H9 (cell line): ENCODE data around the gene FAM177A1. TPM values are rescaled to one million over a fixed set of nuclear protein-coding genes. Genes with fewer than 3 reads are reported as not detected.

Source experiments
- DNase-seq: peaks from one replicate; pipeline ENCODE4 v3.0.0-alpha.2; 2017
- H2AFZ ChIP-seq: one replicate; pipeline ENCODE4 v1.6.1; 2013; ENCODE audit warnings: mild to moderate bottlenecking, low read length, control low read depth, moderate library complexity
- H2AK5ac ChIP-seq: 2 replicates; pipeline ENCODE4 v1.6.1; 2013; ENCODE audit warnings: low read length, control low read depth, mixed read lengths; ENCODE audit not compliant: insufficient read length
- H2BK120ac ChIP-seq: one replicate; pipeline ENCODE4 v1.6.1; 2013; ENCODE audit warnings: low read depth, mild to moderate bottlenecking, low read length, control low read depth, inconsistent platforms; ENCODE audit not compliant: poor library complexity, severe bottlenecking
- H2BK12ac ChIP-seq: 2 replicates; pipeline ENCODE4 v1.6.1; 2013; ENCODE audit warnings: low read length, control low read depth, mixed read lengths, low read depth; ENCODE audit not compliant: insufficient read length
- H2BK15ac ChIP-seq: 2 replicates; pipeline ENCODE4 v1.6.1; 2013; ENCODE audit warnings: low read depth, low read length, control low read depth
- H2BK20ac ChIP-seq: one replicate; pipeline ENCODE4 v1.6.1; 2013; ENCODE audit warnings: low read depth, mild to moderate bottlenecking, low read length, control low read depth, inconsistent platforms; ENCODE audit not compliant: poor library complexity, severe bottlenecking
- H2BK5ac ChIP-seq: 2 replicates; pipeline ENCODE4 v1.6.1; 2013; ENCODE audit warnings: low read length, control low read depth, mixed read lengths; ENCODE audit not compliant: insufficient read length
- H3K14ac ChIP-seq: 2 replicates; pipeline ENCODE4 v1.6.1; 2013; ENCODE audit warnings: low read length, control low read depth; ENCODE audit not compliant: insufficient read depth
- H3K18ac ChIP-seq: 2 replicates; pipeline ENCODE4 v1.6.1; 2013; ENCODE audit warnings: low read depth, mild to moderate bottlenecking, mixed read lengths, low read length, control low read depth; ENCODE audit not compliant: insufficient read length
- H3K23ac ChIP-seq: 2 replicates; pipeline ENCODE4 v1.6.1; 2013; ENCODE audit warnings: low read length, control low read depth, mixed read lengths, low read depth; ENCODE audit not compliant: insufficient read length
- H3K23me2 ChIP-seq: 2 replicates; pipeline ENCODE4 v1.6.1; 2013; ENCODE audit warnings: low read depth, mild to moderate bottlenecking, mixed read lengths, low read length, control low read depth; ENCODE audit not compliant: insufficient read length, poor library complexity, severe bottlenecking
- H3K27ac ChIP-seq: 2 replicates; pipeline ENCODE4 v1.5.1; 2013; ENCODE audit warnings: low read length, control low read depth, mixed read lengths, low read depth; ENCODE audit not compliant: insufficient read length
- H3K27me3 ChIP-seq: 2 replicates; pipeline ENCODE4 v1.6.1; 2013; ENCODE audit warnings: low read length, control low read depth, inconsistent platforms; ENCODE audit not compliant: insufficient read depth
- H3K4ac ChIP-seq: 2 replicates; pipeline ENCODE4 v1.6.1; 2013; ENCODE audit warnings: low read depth, mild to moderate bottlenecking, control low read depth, inconsistent platforms, low read length, moderate library complexity
- H3K4me1 ChIP-seq: 2 replicates; pipeline ENCODE4 v1.6.1; 2013; ENCODE audit warnings: low read length, control low read depth, inconsistent platforms; ENCODE audit not compliant: insufficient read depth
- H3K4me2 ChIP-seq: 2 replicates; pipeline ENCODE4 v1.6.1; 2013; ENCODE audit warnings: low read length, control low read depth, mixed read lengths; ENCODE audit not compliant: insufficient read length, insufficient read depth
- H3K56ac ChIP-seq: 2 replicates; pipeline ENCODE4 v1.6.1; 2013; ENCODE audit warnings: low read depth, mild to moderate bottlenecking, mixed read lengths, low read length, control low read depth; ENCODE audit not compliant: insufficient read length
- H3K79me1 ChIP-seq: 2 replicates; pipeline ENCODE4 v1.6.1; 2013; ENCODE audit warnings: low read depth, mild to moderate bottlenecking, moderate library complexity, low read length, control low read depth, inconsistent platforms; ENCODE audit not compliant: insufficient read depth, poor library complexity, severe bottlenecking
- H3K79me2 ChIP-seq: 2 replicates; pipeline ENCODE4 v1.6.1; 2013; ENCODE audit warnings: low read length, control low read depth, inconsistent platforms; ENCODE audit not compliant: insufficient read depth
- H3K9ac ChIP-seq: 2 replicates; pipeline ENCODE4 v1.6.1; 2013; ENCODE audit warnings: low read length, control low read depth, mixed read lengths; ENCODE audit not compliant: insufficient read length; ENCODE audit errors: extremely low read depth
- H3K9me3 ChIP-seq: one replicate; pipeline ENCODE4 v1.6.1; 2013; ENCODE audit warnings: low read depth, low read length, inconsistent platforms; ENCODE audit not compliant: control insufficient read depth
- H3T11ph ChIP-seq: one replicate; pipeline ENCODE4 v1.6.1; 2013; ENCODE audit warnings: mild to moderate bottlenecking, low read length, control low read depth, inconsistent platforms
- H4K20me1 ChIP-seq: one replicate; pipeline ENCODE4 v1.6.1; 2013; ENCODE audit not compliant: control insufficient read depth, insufficient read length, insufficient read depth
- H4K5ac ChIP-seq: 2 replicates; pipeline ENCODE4 v1.6.1; 2013; ENCODE audit warnings: low read depth, mild to moderate bottlenecking, mixed read lengths, low read length, control low read depth; ENCODE audit not compliant: insufficient read length
- H4K8ac ChIP-seq: replicated peaks from 2 replicates; pipeline ENCODE4 v1.6.1; 2013; ENCODE audit warnings: low read length, control low read depth, mixed read lengths, low read depth; ENCODE audit not compliant: insufficient read length
- H4K91ac ChIP-seq: 2 replicates; pipeline ENCODE4 v1.6.1; 2013; ENCODE audit warnings: low read depth, mild to moderate bottlenecking, moderate library complexity, mixed read lengths, low read length, control low read depth; ENCODE audit not compliant: insufficient read length
- H3K27ac Mint-ChIP-seq, 3 experiments: 2 replicates in 2 of 3; 3 replicates in 1 of 3; pipeline ENCODE4 v1.8.0; 2020 to 2021; ENCODE audit warnings: mixed read lengths in 3 of 3, mild to moderate bottlenecking in 1 of 3, moderate library complexity in 1 of 3
- H3K27me3 Mint-ChIP-seq: 2 replicates; pipeline ENCODE4 v1.8.0; 2021; ENCODE audit warnings: low read depth, mild to moderate bottlenecking, moderate library complexity, mixed read lengths
- H3K36me3 Mint-ChIP-seq, 3 experiments: 2 replicates in 2 of 3; 3 replicates in 1 of 3; pipeline ENCODE4 v1.8.0; 2020 to 2021; ENCODE audit warnings: low read depth in 3 of 3, mixed read lengths in 3 of 3; ENCODE audit not compliant: insufficient read depth in 1 of 3
- H3K4me1 Mint-ChIP-seq, 2 experiments: 2 replicates each; pipeline ENCODE4 v1.8.0; 2020; ENCODE audit warnings: mixed read lengths in 2 of 2
- H3K4me3 Mint-ChIP-seq, 2 experiments: 2 replicates in 1 of 2; 3 replicates in 1 of 2; pipeline ENCODE4 v1.8.0; 2020 to 2021; ENCODE audit warnings: mild to moderate bottlenecking in 2 of 2, mixed read lengths in 2 of 2, moderate library complexity in 1 of 2
- H3K9me3 Mint-ChIP-seq, 2 experiments: 2 replicates in 1 of 2; 3 replicates in 1 of 2; pipeline ENCODE4 v1.8.0; 2020; ENCODE audit warnings: mild to moderate bottlenecking in 2 of 2, mixed read lengths in 2 of 2, moderate library complexity in 1 of 2
- CTCF ChIP-seq: fragments of 200-600 bp; sonication (generic); conservative IDR thresholded peaks from 3 replicates; pipeline ENCODE4 v1.8.0; 2021; ENCODE audit warnings: antibody characterized with exemption, mild to moderate bottlenecking
- WGBS: extraction: QIAGEN DNeasy Blood & Tissue Kit; methylation state at CpG from one replicate; pipeline ENCODE4 v1.1.7; 2013; ENCODE audit warnings: missing lambda C conversion rate, low lambda C conversion rate, mixed read lengths; ENCODE audit not compliant: insufficient read length; ENCODE audit errors: extremely low coverage; 5-methylcytosine and 5-hydroxymethylcytosine counted together
- total RNA-seq: library from RNA; stranded (reverse); gene quantifications from 2 replicates; pipeline ENCODE4 v1.2.1, GENCODE V29; 2021

The FAM177A1 gene
- total RNA-seq, 1 experiment from 2014 or later: 43.1 TPM

- H3K27me3 ChIP-seq: no peaks in the 10 kb centered on the region
- H4K20me1 ChIP-seq: no peaks in the 10 kb centered on the region
- peak within 1 kb of the TSS; percentile 96 for H3T11ph ChIP-seq
- peaks cover 2 to 38% (median 30%) of the 10 kb centered on the region in 3 experiments; a peak in 5 of 7 replicates for H3K36me3 Mint-ChIP-seq
- H4K91ac ChIP-seq: no peak within 1 kb of the TSS
- H4K8ac ChIP-seq: peak within 1 kb of the TSS; percentile 97
- peak within 1 kb of the TSS; percentile 91 to 96 for H3K4me3 Mint-ChIP-seq
- H2BK120ac ChIP-seq: peak within 1 kb of the TSS; percentile 82
- H3K18ac ChIP-seq: peak within 1 kb of the TSS; percentile 100
- H2BK20ac ChIP-seq: no peak within 1 kb of the TSS
- peak within 1 kb of the TSS; percentile 96 for H3K9ac ChIP-seq
- no peak for TF ChIP-seq CTCF
- H3K4me2 ChIP-seq: peak within 1 kb of the TSS; percentile 47
- H3K9me3 ChIP-seq: no peaks in the 10 kb centered on the region
- peaks cover 14 to 17% of the 10 kb centered on the region in 2 experiments for H3K4me1 Mint-ChIP-seq
- H3K27ac ChIP-seq: peak within 1 kb of the TSS; percentile 96
- no peaks in the 10 kb centered on the region for H3K4me1 ChIP-seq
- peaks cover 16% of the 10 kb centered on the region for H3K23me2 ChIP-seq
- no peaks in the 10 kb centered on the region; a peak in 1 of 5 replicates for H3K9me3 Mint-ChIP-seq
- no peak within 1 kb of the TSS for H2AK5ac ChIP-seq
- peak; percentile 95 for DNase-seq
- H3K14ac ChIP-seq: peak within 1 kb of the TSS; percentile 100
- H3K27ac Mint-ChIP-seq: peak within 1 kb of the TSS; percentile 100
- peak within 1 kb of the TSS; percentile 100 for H4K5ac ChIP-seq
- H2BK12ac ChIP-seq: peak within 1 kb of the TSS; percentile 90
- H2BK15ac ChIP-seq: no peak within 1 kb of the TSS
- H2BK5ac ChIP-seq: peak within 1 kb of the TSS; percentile 98
- no peaks in the 10 kb centered on the region for H3K27me3 Mint-ChIP-seq
- no peak within 1 kb of the TSS for H3K23ac ChIP-seq
- H3K56ac ChIP-seq: peak within 1 kb of the TSS; percentile 98
- H2AFZ ChIP-seq: peak within 1 kb of the TSS; percentile 56
- no peaks in the 10 kb centered on the region for H3K79me1 ChIP-seq
- WGBS: no CpG with 5 or more reads among the region's 57 CpGs
- peak within 1 kb of the TSS; percentile 74; the same call in 1 of the 2 replicates for H3K4ac ChIP-seq
- no peaks in the 10 kb centered on the region for H3K79me2 ChIP-seq
These were observed 76.0 kb downstream of the FAM177A1 start, which contains the start of the genes PPP2R3C and PRORP for GRCh38 chr14:35121887-35122695. Gene PPP2R3C (minus strand): TSS chr14:35121990. CDS start chr14:35121959, 31 bp downstream. Gene PRORP (plus strand): TSS chr14:35122552. CDS start chr14:35123246, 694 bp downstream.
